Measurements from ENCODE around the gene CHPF.

The CHPF gene

DNA sequence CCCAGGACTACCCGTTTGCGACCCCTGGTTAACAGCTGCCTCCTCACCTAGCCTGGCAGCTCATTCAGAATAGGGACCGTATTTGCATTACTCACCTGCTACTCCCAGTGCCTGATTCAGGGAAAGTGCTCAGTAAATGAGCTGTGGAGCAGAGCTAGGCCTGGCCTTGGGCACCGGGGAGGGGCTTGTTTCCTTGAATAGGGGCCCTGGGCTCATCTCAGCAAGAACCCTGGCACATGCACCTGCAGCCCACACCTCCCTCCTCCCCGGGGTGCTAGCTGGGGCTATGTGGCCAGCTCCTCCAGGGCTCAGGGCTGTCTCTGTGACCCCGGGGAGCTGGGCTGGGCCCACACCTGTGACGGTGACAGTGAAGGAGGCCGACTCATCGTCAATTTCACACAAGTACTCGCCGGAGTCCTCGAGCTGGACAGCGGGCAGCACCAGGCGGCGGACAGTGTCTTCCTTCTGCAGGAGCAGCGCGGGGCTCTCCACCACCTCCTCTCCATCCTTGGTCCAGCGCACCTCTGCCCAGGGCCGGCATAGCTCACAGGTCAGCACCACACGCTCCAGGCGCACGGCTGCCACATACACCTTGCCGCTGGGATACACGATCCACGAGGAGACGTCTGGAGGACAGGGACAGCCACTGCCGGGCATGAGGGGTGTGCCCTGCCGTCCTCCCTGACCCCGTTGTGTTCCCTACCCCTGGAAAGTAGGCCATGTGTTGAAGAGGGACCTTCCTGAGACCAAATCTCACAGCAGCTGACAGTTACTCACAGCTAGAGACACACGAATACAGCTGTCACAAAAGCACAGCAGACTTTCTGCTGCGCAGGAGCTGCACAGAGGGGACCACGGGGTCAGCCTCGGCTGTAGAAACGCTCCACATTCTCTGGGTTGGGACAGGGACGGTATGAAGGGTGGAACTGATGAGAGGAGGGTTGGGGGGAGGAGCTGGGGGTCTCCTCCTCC lies 18.7 kb upstream of the CHPF start:
- TF ChIP-seq, protein P1, sequence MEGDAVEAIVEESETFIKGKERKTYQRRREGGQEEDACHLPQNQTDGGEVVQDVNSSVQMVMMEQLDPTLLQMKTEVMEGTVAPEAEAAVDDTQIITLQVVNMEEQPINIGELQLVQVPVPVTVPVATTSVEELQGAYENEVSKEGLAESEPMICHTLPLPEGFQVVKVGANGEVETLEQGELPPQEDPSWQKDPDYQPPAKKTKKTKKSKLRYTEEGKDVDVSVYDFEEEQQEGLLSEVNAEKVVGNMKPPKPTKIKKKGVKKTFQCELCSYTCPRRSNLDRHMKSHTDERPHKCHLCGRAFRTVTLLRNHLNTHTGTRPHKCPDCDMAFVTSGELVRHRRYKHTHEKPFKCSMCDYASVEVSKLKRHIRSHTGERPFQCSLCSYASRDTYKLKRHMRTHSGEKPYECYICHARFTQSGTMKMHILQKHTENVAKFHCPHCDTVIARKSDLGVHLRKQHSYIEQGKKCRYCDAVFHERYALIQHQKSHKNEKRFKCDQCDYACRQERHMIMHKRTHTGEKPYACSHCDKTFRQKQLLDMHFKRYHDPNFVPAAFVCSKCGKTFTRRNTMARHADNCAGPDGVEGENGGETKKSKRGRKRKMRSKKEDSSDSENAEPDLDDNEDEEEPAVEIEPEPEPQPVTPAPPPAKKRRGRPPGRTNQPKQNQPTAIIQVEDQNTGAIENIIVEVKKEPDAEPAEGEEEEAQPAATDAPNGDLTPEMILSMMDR (IDR thresholded peaks at IDR 0.05; ENCODE audit: insufficient read depth, low read length), result no peak
- TF ChIP-seq SPI1 (IDR thresholded peaks at IDR 0.05; ENCODE audit: borderline replicate concordance, low read depth) (no peak), POLR2AphosphoS5 (IDR thresholded peaks at IDR 0.05; ENCODE audit: low read depth) (no peak), GABPA (IDR thresholded peaks at IDR 0.05; ENCODE audit: low read depth) (no peak)
- TF ChIP-seq, protein P2, sequence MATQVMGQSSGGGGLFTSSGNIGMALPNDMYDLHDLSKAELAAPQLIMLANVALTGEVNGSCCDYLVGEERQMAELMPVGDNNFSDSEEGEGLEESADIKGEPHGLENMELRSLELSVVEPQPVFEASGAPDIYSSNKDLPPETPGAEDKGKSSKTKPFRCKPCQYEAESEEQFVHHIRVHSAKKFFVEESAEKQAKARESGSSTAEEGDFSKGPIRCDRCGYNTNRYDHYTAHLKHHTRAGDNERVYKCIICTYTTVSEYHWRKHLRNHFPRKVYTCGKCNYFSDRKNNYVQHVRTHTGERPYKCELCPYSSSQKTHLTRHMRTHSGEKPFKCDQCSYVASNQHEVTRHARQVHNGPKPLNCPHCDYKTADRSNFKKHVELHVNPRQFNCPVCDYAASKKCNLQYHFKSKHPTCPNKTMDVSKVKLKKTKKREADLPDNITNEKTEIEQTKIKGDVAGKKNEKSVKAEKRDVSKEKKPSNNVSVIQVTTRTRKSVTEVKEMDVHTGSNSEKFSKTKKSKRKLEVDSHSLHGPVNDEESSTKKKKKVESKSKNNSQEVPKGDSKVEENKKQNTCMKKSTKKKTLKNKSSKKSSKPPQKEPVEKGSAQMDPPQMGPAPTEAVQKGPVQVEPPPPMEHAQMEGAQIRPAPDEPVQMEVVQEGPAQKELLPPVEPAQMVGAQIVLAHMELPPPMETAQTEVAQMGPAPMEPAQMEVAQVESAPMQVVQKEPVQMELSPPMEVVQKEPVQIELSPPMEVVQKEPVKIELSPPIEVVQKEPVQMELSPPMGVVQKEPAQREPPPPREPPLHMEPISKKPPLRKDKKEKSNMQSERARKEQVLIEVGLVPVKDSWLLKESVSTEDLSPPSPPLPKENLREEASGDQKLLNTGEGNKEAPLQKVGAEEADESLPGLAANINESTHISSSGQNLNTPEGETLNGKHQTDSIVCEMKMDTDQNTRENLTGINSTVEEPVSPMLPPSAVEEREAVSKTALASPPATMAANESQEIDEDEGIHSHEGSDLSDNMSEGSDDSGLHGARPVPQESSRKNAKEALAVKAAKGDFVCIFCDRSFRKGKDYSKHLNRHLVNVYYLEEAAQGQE (IDR thresholded peaks at IDR 0.05; ENCODE audit: insufficient replicate concordance, low read depth), result no peak
- H3K27me3 ChIP-seq (ENCODE audit: insufficient read depth, poor library complexity, severe bottlenecking), result no peaks in the 10 kb centered on the region
- no peak for DNase-seq (ENCODE audit: low read depth in 1 of 2, low spot score in 1 of 2)
- H3K4me3 ChIP-seq (replicated peaks; ENCODE audit: insufficient read depth, low read length), result no peak overlapping the region
- H3K27ac ChIP-seq (replicated peaks), result no peak overlapping the region

DNA sequence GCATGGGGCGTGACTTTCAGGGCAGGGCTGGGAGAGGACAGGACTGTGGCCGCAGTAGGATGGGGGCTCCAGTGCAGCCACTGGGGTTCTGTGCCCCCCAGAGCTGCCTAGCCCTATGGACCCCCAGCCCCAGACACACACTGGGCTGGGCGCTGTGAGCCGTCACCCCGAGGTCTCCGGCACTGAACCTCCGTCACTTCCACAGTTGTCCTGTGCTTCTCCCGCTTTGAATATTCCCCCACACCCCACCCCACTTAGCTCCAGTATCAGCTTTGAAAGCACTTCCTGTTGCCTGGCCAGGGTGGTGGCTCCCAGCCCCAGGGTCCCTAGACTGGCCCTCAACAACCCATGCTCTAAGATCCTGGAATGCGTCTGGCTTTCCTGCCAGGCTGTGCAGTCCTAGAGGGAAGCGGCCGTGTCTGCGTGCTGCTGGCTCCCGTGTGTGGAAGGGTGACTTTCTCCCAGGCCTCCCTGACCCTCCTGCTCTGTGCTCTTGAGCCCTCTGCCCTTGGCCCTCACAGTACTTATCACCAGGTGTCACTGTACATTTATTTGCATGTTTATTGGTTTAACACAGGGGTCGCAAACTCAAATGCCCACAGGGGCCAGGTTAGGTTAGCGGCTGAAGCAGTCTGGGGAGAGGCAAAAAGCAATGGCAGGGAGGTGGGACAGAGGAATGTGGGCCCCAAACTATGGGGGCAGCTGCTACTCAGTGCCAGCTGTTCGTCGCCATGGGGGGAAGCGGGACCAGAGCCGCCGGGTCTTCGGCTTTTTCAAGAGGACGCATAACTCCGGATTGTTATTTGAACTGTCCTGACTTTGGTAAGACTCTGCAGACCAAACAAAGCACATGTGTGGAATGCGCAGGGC lies 17.8 kb upstream of the CHPF start:
- TF ChIP-seq SPI1 (IDR thresholded peaks at IDR 0.05; ENCODE audit: borderline replicate concordance, low read depth), result no peak
- TF ChIP-seq, protein P2 (IDR thresholded peaks at IDR 0.05; ENCODE audit: insufficient replicate concordance, low read depth), result no peak
- TF ChIP-seq GABPA (IDR thresholded peaks at IDR 0.05; ENCODE audit: low read depth), result no peak
- TF ChIP-seq POLR2AphosphoS5 (IDR thresholded peaks at IDR 0.05; ENCODE audit: low read depth), result no peak
- TF ChIP-seq, protein P1 (IDR thresholded peaks at IDR 0.05; ENCODE audit: insufficient read depth, low read length), result no peak
- no peak overlapping the region for H3K27ac ChIP-seq (replicated peaks)
- H3K27me3 ChIP-seq (ENCODE audit: insufficient read depth, poor library complexity, severe bottlenecking), result no peaks in the 10 kb centered on the region
- DNase-seq (ENCODE audit: low read depth in 1 of 2, low spot score in 1 of 2), result no peak
- no peak overlapping the region for H3K4me3 ChIP-seq (replicated peaks; ENCODE audit: insufficient read depth, low read length)

DNA sequence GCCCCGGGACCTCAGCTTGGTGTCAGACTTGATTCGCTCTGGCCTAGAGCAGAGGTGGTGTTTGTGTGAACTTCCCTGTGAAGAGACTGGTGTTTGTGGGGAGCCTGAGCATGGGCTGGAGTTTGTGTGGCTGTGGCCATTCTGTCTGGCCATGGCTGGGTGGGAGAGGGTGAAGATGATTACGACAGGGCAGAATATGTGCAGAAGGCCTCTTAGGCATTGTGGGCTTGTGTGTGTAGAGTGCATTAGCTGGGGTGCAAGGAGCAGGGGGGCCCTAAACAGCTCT lies 17.2 kb upstream of the CHPF start:
- Histone ChIP-seq H3K4me3 (replicated peaks; ENCODE audit: insufficient read depth, low read length) (no peak overlapping the region), H3K27me3 (ENCODE audit: insufficient read depth, poor library complexity, severe bottlenecking) (no peaks in the 10 kb centered on the region), H3K27ac (replicated peaks) (no peak overlapping the region)
- no peak for TF ChIP-seq POLR2AphosphoS5 (IDR thresholded peaks at IDR 0.05; ENCODE audit: low read depth)
- TF ChIP-seq GABPA (IDR thresholded peaks at IDR 0.05; ENCODE audit: low read depth), result no peak
- TF ChIP-seq, protein P2 (IDR thresholded peaks at IDR 0.05; ENCODE audit: insufficient replicate concordance, low read depth), result no peak
- TF ChIP-seq SPI1 (IDR thresholded peaks at IDR 0.05; ENCODE audit: borderline replicate concordance, low read depth), result no peak
- TF ChIP-seq, protein P1 (IDR thresholded peaks at IDR 0.05; ENCODE audit: insufficient read depth, low read length), result no peak
- no peak for DNase-seq (ENCODE audit: low read depth in 1 of 2, low spot score in 1 of 2)

Data from HL-60 (cell line).